Tibial nerve (tissue), 4 donors: Measurements from ENCODE around the gene RGS3. TPM values are rescaled to one million over a fixed set of nuclear protein-coding genes. Genes with fewer than 3 reads are reported as not detected.

Experiments
- DNase-seq, 2 donors: peaks; one replicate each; pipeline ENCODE4 v3.0.0-alpha.2; 2019; ENCODE audit warnings: low spot score in 2 of 2
- H3K27ac ChIP-seq, 4 donors: fragments of 200-600 bp; sonication (generic) in 3 of 4; one replicate each; pipeline ENCODE4 v1.5.1; 2017 to 2019; ENCODE audit warnings: mild to moderate bottlenecking in 1 of 4
- H3K27me3 ChIP-seq, 2 donors: fragments of 200-600 bp; sonication (generic) in 1 of 2; one replicate each; pipeline versions ENCODE4 v1.5.1 to v1.6.0; 2017 to 2019
- H3K36me3 ChIP-seq, 3 donors: fragments of 200-600 bp; sonication (generic); one replicate each; pipeline ENCODE4 v1.5.1; 2018 to 2019
- H3K4me1 ChIP-seq, 4 donors: fragments of 200-600 bp; sonication (generic) in 3 of 4; one replicate each; pipeline ENCODE4 v1.5.1; 2017 to 2019
- H3K4me3 ChIP-seq, 4 donors: fragments of 200-600 bp; sonication (generic) in 3 of 4; one replicate each; pipeline ENCODE4 v1.5.1; 2017 to 2019; ENCODE audit warnings: mild to moderate bottlenecking in 1 of 4, moderate library complexity in 1 of 4
- H3K9me3 ChIP-seq, 4 donors: fragments of 200-600 bp; sonication (generic) in 3 of 4; one replicate each; pipeline ENCODE4 v1.5.1; 2017 to 2019
- EP300 ChIP-seq, 2 donors: sonication (generic); formaldehyde crosslinking; IDR thresholded peaks; one replicate each; pipeline ENCODE4 v1.6.1; 2017; ENCODE audit warnings: antibody characterized with exemption in 2 of 2, mild to moderate bottlenecking in 1 of 2
- POLR2A ChIP-seq, 2 donors: fragments of 450-650 bp; IDR thresholded peaks; one replicate each; pipeline ENCODE4 v1.6.1; 2017; ENCODE audit warnings: antibody characterized with exemption in 2 of 2, mild to moderate bottlenecking in 2 of 2, moderate library complexity in 2 of 2
- WGBS, 2 donors: methylation state at CpG; one replicate each; pipeline ENCODE4 v1.1.5; 2018; 5-methylcytosine and 5-hydroxymethylcytosine counted together
- total RNA-seq, 4 donors: library from RNA; depleted of rRNA; stranded (reverse); fragments of >200 nt; gene quantifications; one replicate each; pipeline ENCODE4 v1.1.0, GENCODE V29; 2016
- TF ChIP-seq, protein P1 (sequence below), 5 experiments: fragments of 200-600 bp in 3 of 5; fragments of 450-650 bp in 2 of 5; sonication (generic) in 3 of 5; IDR thresholded peaks; one replicate each; pipeline ENCODE4 v1.5.1; 2016 to 2019; ENCODE audit warnings: antibody characterized with exemption in 5 of 5, mild to moderate bottlenecking in 3 of 5, moderate library complexity in 2 of 5

The RGS3 gene
- total RNA-seq, 4 donors from 2014 or later = 18.0 to 45.9 (median 35.2) TPM

DNA sequence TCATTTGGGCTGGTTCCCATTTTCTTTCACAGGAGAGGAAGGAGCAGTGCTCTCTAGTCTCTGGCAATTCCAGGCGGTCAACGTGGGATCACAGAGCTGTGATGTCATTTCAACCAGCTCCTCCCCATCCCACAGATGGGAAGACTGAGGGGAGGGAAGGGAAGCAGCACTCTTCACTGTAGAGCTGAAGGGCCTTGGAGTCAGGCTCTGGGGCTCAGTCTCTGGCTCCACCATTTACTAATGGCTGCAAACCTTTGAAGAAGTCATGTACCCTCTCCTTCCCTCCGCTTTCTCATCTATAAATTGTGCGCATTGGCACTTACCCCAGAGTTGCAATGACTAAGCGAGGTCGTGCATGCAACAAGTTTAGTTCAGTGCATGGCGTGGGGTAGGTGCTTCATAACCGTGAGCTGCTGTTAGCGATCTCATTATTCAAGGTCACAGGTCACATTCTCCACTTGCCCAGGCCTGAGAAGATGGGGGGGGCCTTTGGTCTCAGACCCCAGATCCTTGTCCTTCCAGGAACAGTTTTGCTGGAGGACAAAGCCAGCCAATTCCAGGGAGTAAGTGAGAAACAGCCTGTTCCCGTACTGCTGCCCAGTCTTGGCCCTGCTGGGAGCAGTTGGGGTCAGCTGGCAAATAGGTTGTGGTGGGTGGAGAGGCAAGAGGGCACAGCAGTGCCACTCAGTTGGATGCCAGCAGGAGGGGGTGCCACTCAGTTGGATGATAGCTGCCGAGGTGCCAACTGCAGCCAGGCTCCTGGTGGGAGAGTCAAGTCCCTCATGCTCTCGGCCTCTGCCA is 136.7 kb downstream of the RGS3 start:
- Histone ChIP-seq H3K4me3 (no peak overlapping the region), H3K9me3 (no peaks in the 10 kb centered on the region), H3K27me3 (no peaks in the 10 kb centered on the region), H3K4me1 (peaks cover 0 to 46% (median 18%) of the 10 kb centered on the region in 4 donors), H3K36me3 (peaks cover 0 to 32% (median 17%) of the 10 kb centered on the region in 3 donors), H3K27ac (no peak overlapping the region)
- WGBS, 2 donors = 73 to 75% methylated on average over 11 to 12 of the region's 12 CpGs
- TF ChIP-seq EP300 (IDR thresholded peaks at IDR 0.05) (no peak), POLR2A (IDR thresholded peaks at IDR 0.05) (no peak)
- TF ChIP-seq, protein P1, sequence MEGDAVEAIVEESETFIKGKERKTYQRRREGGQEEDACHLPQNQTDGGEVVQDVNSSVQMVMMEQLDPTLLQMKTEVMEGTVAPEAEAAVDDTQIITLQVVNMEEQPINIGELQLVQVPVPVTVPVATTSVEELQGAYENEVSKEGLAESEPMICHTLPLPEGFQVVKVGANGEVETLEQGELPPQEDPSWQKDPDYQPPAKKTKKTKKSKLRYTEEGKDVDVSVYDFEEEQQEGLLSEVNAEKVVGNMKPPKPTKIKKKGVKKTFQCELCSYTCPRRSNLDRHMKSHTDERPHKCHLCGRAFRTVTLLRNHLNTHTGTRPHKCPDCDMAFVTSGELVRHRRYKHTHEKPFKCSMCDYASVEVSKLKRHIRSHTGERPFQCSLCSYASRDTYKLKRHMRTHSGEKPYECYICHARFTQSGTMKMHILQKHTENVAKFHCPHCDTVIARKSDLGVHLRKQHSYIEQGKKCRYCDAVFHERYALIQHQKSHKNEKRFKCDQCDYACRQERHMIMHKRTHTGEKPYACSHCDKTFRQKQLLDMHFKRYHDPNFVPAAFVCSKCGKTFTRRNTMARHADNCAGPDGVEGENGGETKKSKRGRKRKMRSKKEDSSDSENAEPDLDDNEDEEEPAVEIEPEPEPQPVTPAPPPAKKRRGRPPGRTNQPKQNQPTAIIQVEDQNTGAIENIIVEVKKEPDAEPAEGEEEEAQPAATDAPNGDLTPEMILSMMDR (IDR thresholded peaks at IDR 0.05) = no peak
- no peak for DNase-seq

- peaks cover 0 to 23% (median 12%) of the 10 kb centered on the region in 3 donors for H3K36me3 ChIP-seq
- H3K27me3 ChIP-seq = no peaks in the 10 kb centered on the region
- no peaks in the 10 kb centered on the region for H3K9me3 ChIP-seq
- TF ChIP-seq, protein P1 (IDR thresholded peaks at IDR 0.05) = no peak
- no peak for TF ChIP-seq POLR2A (IDR thresholded peaks at IDR 0.05)
- TF ChIP-seq EP300 (IDR thresholded peaks at IDR 0.05) = no peak
- no peak overlapping the region for H3K27ac ChIP-seq
- 83 to 89% methylated on average over 5 of the region's 5 CpGs for WGBS, 2 donors
- H3K4me3 ChIP-seq = no peak overlapping the region
- no peak for DNase-seq
- peaks cover 0 to 42% (median 18%) of the 10 kb centered on the region in 4 donors for H3K4me1 ChIP-seq
Observed at GRCh38 chr9:113600871-113601614, 137.5 kb downstream of the RGS3 start.

DNA sequence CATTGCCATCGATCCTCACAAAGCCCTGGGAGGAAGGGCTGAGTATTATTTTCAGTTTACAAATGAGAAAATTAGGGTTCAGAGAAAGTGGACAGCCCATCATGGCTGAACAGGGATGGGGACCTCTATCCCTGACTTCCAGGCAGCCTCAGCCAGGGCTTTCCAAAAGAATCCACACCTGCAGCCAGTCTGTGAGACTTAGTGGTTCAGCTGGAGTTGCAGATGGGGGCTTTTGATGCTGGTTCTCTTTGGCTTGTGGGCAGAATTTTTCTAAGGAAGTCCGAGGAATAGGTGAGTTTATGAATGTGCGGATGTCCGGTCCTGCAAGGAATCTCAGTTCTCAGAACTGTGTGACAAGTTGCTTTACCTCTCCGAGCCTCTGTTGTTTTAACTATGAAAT is 138.1 kb downstream of the RGS3 start:
- Histone ChIP-seq H3K27me3 (no peaks in the 10 kb centered on the region), H3K9me3 (no peaks in the 10 kb centered on the region), H3K4me1 (peaks cover 0 to 42% (median 18%) of the 10 kb centered on the region in 4 donors), H3K4me3 (no peak overlapping the region), H3K27ac (no peak overlapping the region), H3K36me3 (peaks cover 0 to 17% (median 8%) of the 10 kb centered on the region in 3 donors)
- no peak for DNase-seq
- no peak for TF ChIP-seq EP300 (IDR thresholded peaks at IDR 0.05)
- TF ChIP-seq, protein P1 (IDR thresholded peaks at IDR 0.05) = no peak
- TF ChIP-seq POLR2A (IDR thresholded peaks at IDR 0.05) = no peak
- 67 to 80% methylated on average over 5 of the region's 5 CpGs for WGBS, 2 donors

- peak in 1 of 2 donors; percentile 47 for DNase-seq
- peak overlapping the region in 1 of 4 donors; percentile 17 for H3K27ac ChIP-seq
- 25 to 41% methylated on average over 16 to 17 of the region's 17 CpGs for WGBS, 2 donors
Observed at GRCh38 chr9:113602126-113603047, 138.9 kb downstream of the RGS3 start.

More at GRCh38 chr9:113602126-113603047, 138.9 kb downstream of the RGS3 start:
- no peak overlapping the region for H3K4me3 ChIP-seq
- H3K36me3 ChIP-seq = peaks cover 0 to 10% (median under 1%) of the 10 kb centered on the region in 3 donors
- peaks cover 0 to 42% (median 18%) of the 10 kb centered on the region in 4 donors for H3K4me1 ChIP-seq
- TF ChIP-seq, protein P1 (IDR thresholded peaks at IDR 0.05) = no peak
- TF ChIP-seq EP300 (IDR thresholded peaks at IDR 0.05) = no peak
- no peak for TF ChIP-seq POLR2A (IDR thresholded peaks at IDR 0.05)
- H3K9me3 ChIP-seq = no peaks in the 10 kb centered on the region
- no peaks in the 10 kb centered on the region for H3K27me3 ChIP-seq
